Naive thymus-derived CD4-positive, alpha-beta T cell (primary cell): ENCODE results near the gene UBXN7. TPM values are rescaled to one million over a fixed set of nuclear protein-coding genes. Genes with fewer than 3 reads are reported as not detected.
"Not testable (repeated sequence)": the region's sequence is repeated elsewhere in the genome, so short reads cannot be mapped to it uniquely, and the experiment has no call there.

Source experiments
- ATAC-seq: fragments of 150-1000 bp; cut with Tn5 transposase; 2 replicates; pipeline ENCODE4 v1.10.0; 2021; ENCODE audit warnings: mild to moderate bottlenecking, moderate library complexity
- CTCF ChIA-PET: fragments of 350-600 bp; sonication (Branson Sonifier 250); formaldehyde crosslinking; loops from one replicate; lab custom pipeline; 2021; ENCODE audit warnings: antibody characterized with exemption; lab: Charles Lee
- POLR2A ChIA-PET: fragments of 350-600 bp; sonication (Branson Sonifier 250); formaldehyde crosslinking; loops from one replicate; lab custom pipeline; 2021; ENCODE audit warnings: antibody characterized with exemption, inconsistent platforms; lab: Charles Lee
- DNase-seq, 9 donors: peaks; one replicate each; pipeline versions ENCODE4 v3.0.0 to v3.0.0-alpha.2; 2020 to 2022; ENCODE audit warnings: mixed read lengths in 1 of 9
- H3K27ac ChIP-seq: one replicate; pipeline ENCODE4 v1.7.0; 2013; ENCODE audit warnings: mild to moderate bottlenecking, low read depth, low read length, moderate library complexity
- H3K27me3 ChIP-seq, 2 donors: one replicate each; pipeline ENCODE4 v1.7.0; 2013; ENCODE audit warnings: low read length in 2 of 2, mild to moderate bottlenecking in 2 of 2, moderate library complexity in 2 of 2; ENCODE audit not compliant: control insufficient read depth in 2 of 2, insufficient read depth in 2 of 2
- H3K36me3 ChIP-seq, 3 experiments: 1 replicate in 2 of 3; 2 replicates in 1 of 3; pipeline ENCODE4 v1.7.0; 2013; ENCODE audit warnings: low read length in 3 of 3, mild to moderate bottlenecking in 3 of 3, moderate library complexity in 1 of 3; ENCODE audit not compliant: insufficient read depth in 3 of 3, control insufficient read depth in 2 of 3
- H3K4me1 ChIP-seq, 2 donors: one replicate each; pipeline ENCODE4 v1.7.0; 2013; ENCODE audit warnings: low read length in 2 of 2, mild to moderate bottlenecking in 2 of 2, moderate library complexity in 1 of 2; ENCODE audit not compliant: control insufficient read depth in 2 of 2, insufficient read depth in 2 of 2
- H3K4me3 ChIP-seq: 2 replicates; pipeline ENCODE4 v1.7.0; 2013; ENCODE audit warnings: mild to moderate bottlenecking, low read length
- H3K9me3 ChIP-seq, 3 experiments: 1 replicate in 2 of 3; 2 replicates in 1 of 3; pipeline ENCODE4 v1.7.0; 2013; ENCODE audit warnings: low read length in 3 of 3; ENCODE audit not compliant: control insufficient read depth in 2 of 3
- H3K27ac Mint-ChIP-seq, 9 donors: one replicate each; pipeline ENCODE4 v1.8.0; 2020 to 2022; ENCODE audit warnings: mixed read lengths in 9 of 9, mild to moderate bottlenecking in 8 of 9, moderate library complexity in 5 of 9, inconsistent platforms in 2 of 9
- H3K27me3 Mint-ChIP-seq, 5 donors: one replicate each; pipeline ENCODE4 v1.8.0; 2021 to 2022; ENCODE audit warnings: mixed read lengths in 5 of 5, mild to moderate bottlenecking in 1 of 5
- H3K36me3 Mint-ChIP-seq, 5 donors: one replicate each; pipeline ENCODE4 v1.8.0; 2020 to 2022; ENCODE audit warnings: mixed read lengths in 5 of 5, mild to moderate bottlenecking in 3 of 5, inconsistent platforms in 1 of 5
- H3K4me1 Mint-ChIP-seq, 7 donors: one replicate each; pipeline ENCODE4 v1.8.0; 2020 to 2022; ENCODE audit warnings: mixed read lengths in 7 of 7, mild to moderate bottlenecking in 3 of 7, inconsistent platforms in 1 of 7
- H3K4me3 Mint-ChIP-seq, 10 donors: one replicate each; pipeline ENCODE4 v1.8.0; 2020 to 2022; ENCODE audit warnings: mild to moderate bottlenecking in 10 of 10, mixed read lengths in 10 of 10, moderate library complexity in 6 of 10, inconsistent platforms in 2 of 10
- H3K9me3 Mint-ChIP-seq, 11 donors: one replicate each; pipeline ENCODE4 v1.8.0; 2020 to 2022; ENCODE audit warnings: mixed read lengths in 11 of 11, mild to moderate bottlenecking in 4 of 11, inconsistent platforms in 1 of 11, moderate library complexity in 1 of 11
- intact Hi-C, 2 donors: fragments of 100-400 bp; cut with micrococcal nuclease; formaldehyde crosslinking; loops; one replicate each; pipeline ENCODE4 v1.15.1; 2023
- polyA plus RNA-seq, 2 donors: library from polyadenylated mRNA; unstranded; fragments of 300-500 nt; fragmentation: Illumina TruSeq; gene quantifications; one replicate each; pipeline ENCODE4 v1.2.3, GENCODE V29; 2021
- total RNA-seq, 6 experiments: library from RNA in 5 of 6; stranded (reverse) in 5 of 6; gene quantifications; 1 replicate in 5 of 6; 2 replicates in 1 of 6; pipeline ENCODE4 v1.2.3 and lab custom pipeline; 2021 to 2026

UBXN7 gene
- total and polyA plus RNA-seq, 7 experiments from 2014 or later = 30.2 to 90.6 (median 66.7) TPM

GRCh38 chr3:196314597-196314996, 117.6 kb downstream of the UBXN7 start:
- Mint-ChIP-seq H3K9me3 (peaks cover 0 to 8% (median 0%) of the 10 kb centered on the region in 11 donors), H3K27me3 (no peaks in the 10 kb centered on the region), H3K4me1 (peaks cover 0 to 22% (median 9%) of the 10 kb centered on the region in 7 donors), H3K4me3 (peak overlapping the region in 2 of 10 donors; percentile 0 to 2), H3K36me3 (peaks cover 0 to 10% (median 0%) of the 10 kb centered on the region in 5 donors), H3K27ac (peak overlapping the region; percentile 25 to 79 (median 56))
- ATAC-seq (no peak), DNase-seq (no peak)
- Histone ChIP-seq H3K9me3 (no peaks in the 10 kb centered on the region), H3K27me3 (no peaks in the 10 kb centered on the region), H3K4me1 (no peaks in the 10 kb centered on the region), H3K36me3 (no peaks in the 10 kb centered on the region), H3K27ac (no peak overlapping the region), H3K4me3 (no peak overlapping the region)
- intact Hi-C loops = no loop called here
- ChIA-PET CTCF (no interaction called here), POLR2A (interaction anchor here (0.6 to 0.8 kb wide), 4 partner anchors 26 to 139 kb away, joined by 3 to 5 read pairs (median 3); partner anchors contain the start of gene PCYT1A)

GRCh38 chr3:196314086-196314485, 118.1 kb downstream of the UBXN7 start:
- H3K36me3 Mint-ChIP-seq = peaks cover 0 to 10% (median 0%) of the 10 kb centered on the region in 5 donors
- POLR2A ChIA-PET, DNase-seq, H3K27me3 ChIP-seq, intact Hi-C loops, H3K4me1 ChIP-seq, H3K36me3 ChIP-seq, H3K9me3 Mint-ChIP-seq, CTCF ChIA-PET, H3K9me3 ChIP-seq, ATAC-seq, H3K27ac ChIP-seq, H3K4me3 ChIP-seq, H3K27me3 Mint-ChIP-seq: not testable (repeated sequence)
- H3K4me1 Mint-ChIP-seq = peaks cover 0 to 17% (median 8%) of the 10 kb centered on the region in 7 donors
- peak overlapping the region in 1 of 10 donors; percentile 49 for H3K4me3 Mint-ChIP-seq
- peak overlapping the region in 4 of 9 donors; percentile 26 to 79 (median 51) for H3K27ac Mint-ChIP-seq

GRCh38 chr3:196302960-196303359, 129.3 kb downstream of the UBXN7 start:
- CTCF ChIA-PET, H3K27me3 ChIP-seq, H3K36me3 ChIP-seq, intact Hi-C loops, H3K27ac Mint-ChIP-seq, ATAC-seq, H3K4me3 Mint-ChIP-seq, H3K27ac ChIP-seq, DNase-seq, H3K9me3 Mint-ChIP-seq, H3K4me1 Mint-ChIP-seq, POLR2A ChIA-PET, H3K4me1 ChIP-seq, H3K27me3 Mint-ChIP-seq, H3K9me3 ChIP-seq, H3K4me3 ChIP-seq: not testable (repeated sequence)
- peaks cover 5 to 25% (median 17%) of the 10 kb centered on the region in 5 donors for H3K36me3 Mint-ChIP-seq

GRCh38 chr3:196302551-196302950, 129.7 kb downstream of the UBXN7 start:
- POLR2A ChIA-PET, H3K27me3 Mint-ChIP-seq, DNase-seq, H3K4me3 Mint-ChIP-seq, H3K27me3 ChIP-seq, H3K4me3 ChIP-seq, H3K4me1 Mint-ChIP-seq, H3K9me3 ChIP-seq, H3K27ac Mint-ChIP-seq, CTCF ChIA-PET, intact Hi-C loops, H3K36me3 ChIP-seq, H3K9me3 Mint-ChIP-seq, H3K4me1 ChIP-seq, ATAC-seq, H3K27ac ChIP-seq: not testable (repeated sequence)
- peaks cover 5 to 29% (median 17%) of the 10 kb centered on the region in 5 donors for H3K36me3 Mint-ChIP-seq

- Mint-ChIP-seq H3K27ac (no peak overlapping the region), H3K4me1 (no peaks in the 10 kb centered on the region), H3K9me3 (no peaks in the 10 kb centered on the region), H3K27me3 (no peaks in the 10 kb centered on the region), H3K36me3 (peaks cover 5 to 25% (median 16%) of the 10 kb centered on the region in 5 donors), H3K4me3 (no peak overlapping the region)
- no peaks in the 10 kb centered on the region for H3K9me3 ChIP-seq
- intact Hi-C loops = no loop called here
- H3K27me3 ChIP-seq = no peaks in the 10 kb centered on the region
- ATAC-seq = no peak
- no peaks in the 10 kb centered on the region for H3K36me3 ChIP-seq
- ChIA-PET CTCF (interaction anchor here (1.2 kb wide), 1 partner anchor 271 kb away, joined by 4 read pairs; no protein-coding TSS in a partner anchor), POLR2A (interaction anchor here (1.2 kb wide), 1 partner anchor 10 kb away, joined by 3 read pairs; no protein-coding TSS in a partner anchor)
- H3K4me1 ChIP-seq = no peaks in the 10 kb centered on the region
- H3K4me3 ChIP-seq = no peak overlapping the region
- H3K27ac ChIP-seq = no peak overlapping the region
- no peak for DNase-seq
Observed at GRCh38 chr3:196298521-196298920, 133.7 kb downstream of the UBXN7 start.

Other genes with a start within 250 kb of the UBXN7 start
- gene ZDHHC19, start 221.0 kb downstream of the UBXN7 start, total RNA-seq = under 1 TPM in 1 of 5 experiments, not detected in 4; 0.58 TPM
- gene ZDHHC19, start 221.0 kb downstream of the UBXN7 start, polyA plus RNA-seq = not detected
- gene SLC51A, start 215.9 kb downstream of the UBXN7 start, total RNA-seq = not detected
- 1 to 10 TPM in 1 of 2 donors, under 1 TPM in 1; 0.39 to 1.4 TPM for gene SLC51A, start 215.9 kb downstream of the UBXN7 start, polyA plus RNA-seq
- gene PCYT1A, start 144.7 kb downstream of the UBXN7 start, total RNA-seq = 10 to 100 TPM; 47.5 to 87.6 (median 62.9) TPM
- gene PCYT1A, start 144.7 kb downstream of the UBXN7 start, polyA plus RNA-seq = 10 to 100 TPM; 11.5 to 12.8 TPM
- gene DYNLT2B, start 114.2 kb downstream of the UBXN7 start, total RNA-seq = 10 to 100 TPM in 1 of 5 experiments, 1 to 10 TPM in 4; 3.3 to 20.8 (median 5.1) TPM
- gene DYNLT2B, start 114.2 kb downstream of the UBXN7 start, polyA plus RNA-seq = 1 to 10 TPM; 4.5 to 7.6 TPM
- gene TM4SF19, start 94.0 kb downstream of the UBXN7 start, total RNA-seq = 1 to 10 TPM in 3 of 5 experiments, not detected in 2; 1.0 to 1.3 (median 1.3) TPM
- gene TM4SF19, start 94.0 kb downstream of the UBXN7 start, polyA plus RNA-seq = under 1 TPM; 0.14 to 0.34 TPM
- 10 to 100 TPM; 21.2 to 55.9 (median 35.9) TPM for gene RNF168, start 71.3 kb upstream of the UBXN7 start, total RNA-seq
- gene RNF168, start 71.3 kb upstream of the UBXN7 start, polyA plus RNA-seq = 10 to 100 TPM in 1 of 2 donors, 1 to 10 TPM in 1; 8.5 to 12.1 TPM
- not detected for gene SMCO1, start 82.9 kb upstream of the UBXN7 start, total RNA-seq
- not detected for gene SMCO1, start 82.9 kb upstream of the UBXN7 start, polyA plus RNA-seq
- gene WDR53, start 136.1 kb upstream of the UBXN7 start, total RNA-seq = 10 to 100 TPM; 13.6 to 31.5 (median 22.7) TPM
- 10 to 100 TPM; 11.9 to 25.1 TPM for gene WDR53, start 136.1 kb upstream of the UBXN7 start, polyA plus RNA-seq
- 10 to 100 TPM in 1 of 5 experiments, 1 to 10 TPM in 4; 2.8 to 15.9 (median 7.1) TPM for gene FBXO45, start 136.2 kb upstream of the UBXN7 start, total RNA-seq
- gene FBXO45, start 136.2 kb upstream of the UBXN7 start, polyA plus RNA-seq = 1 to 10 TPM; 1.2 to 2.0 TPM
- gene NRROS, start 207.3 kb upstream of the UBXN7 start, total RNA-seq = 10 to 100 TPM in 4 of 5 experiments, 1 to 10 TPM in 1; 9.8 to 53.3 (median 14.2) TPM
- 1 to 10 TPM; 1.3 to 4.3 TPM for gene NRROS, start 207.3 kb upstream of the UBXN7 start, polyA plus RNA-seq